ENCODE data around the gene LIMS2.
A peak's percentile ranks its signal among the peaks of the same experiment; 100 is the strongest.

The LIMS2 gene

GRCh38 chr2:127619203-127619590 is 56.1 kb downstream of the LIMS2 start:
- DNase-seq: no peak

DNA sequence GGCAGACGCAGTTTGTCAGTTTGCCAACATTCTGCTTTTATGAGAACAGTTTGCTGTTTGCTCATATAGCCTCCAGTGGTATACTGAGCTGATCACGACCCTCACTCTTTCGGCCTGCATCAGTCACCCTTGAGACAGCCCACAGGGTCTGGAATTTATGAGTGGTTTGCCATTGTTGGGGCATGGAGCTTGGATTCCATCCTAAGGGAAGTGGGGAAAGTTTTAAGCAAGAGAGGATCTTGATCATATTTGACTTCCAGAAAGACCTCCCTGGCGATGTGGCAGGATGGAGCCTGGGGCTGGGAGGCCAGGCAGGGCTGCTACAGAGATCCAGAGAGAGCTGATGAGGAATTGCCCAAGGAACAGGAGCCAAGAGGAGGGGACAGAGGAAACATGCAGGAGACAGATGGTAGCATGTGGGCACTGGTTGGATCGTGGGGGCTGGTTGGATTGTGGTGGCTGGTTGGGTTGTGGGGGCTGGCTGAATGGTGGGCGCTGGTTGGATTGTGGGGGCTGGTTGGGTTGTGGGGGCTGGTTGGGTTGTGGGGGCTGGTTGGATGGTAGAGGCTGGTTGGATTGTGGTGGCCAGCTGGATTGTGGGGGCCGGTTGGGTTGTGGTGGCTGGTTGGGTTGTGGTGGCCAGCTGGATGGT is 56.7 kb downstream of the LIMS2 start:
- DNase-seq: peak; percentile 81

GRCh38 chr2:127615511-127616166 is 59.7 kb downstream of the LIMS2 start:
- DNase-seq: peak; percentile 92

- DNase-seq: peak; percentile 96
Observed at GRCh38 chr2:127614731-127615130, 60.6 kb downstream of the LIMS2 start.

- no peak for DNase-seq
Observed at GRCh38 chr2:127614246-127614645, 61.1 kb downstream of the LIMS2 start.

GRCh38 chr2:127612111-127612822 is 63.1 kb downstream of the LIMS2 start:
- DNase-seq: no peak

DNA sequence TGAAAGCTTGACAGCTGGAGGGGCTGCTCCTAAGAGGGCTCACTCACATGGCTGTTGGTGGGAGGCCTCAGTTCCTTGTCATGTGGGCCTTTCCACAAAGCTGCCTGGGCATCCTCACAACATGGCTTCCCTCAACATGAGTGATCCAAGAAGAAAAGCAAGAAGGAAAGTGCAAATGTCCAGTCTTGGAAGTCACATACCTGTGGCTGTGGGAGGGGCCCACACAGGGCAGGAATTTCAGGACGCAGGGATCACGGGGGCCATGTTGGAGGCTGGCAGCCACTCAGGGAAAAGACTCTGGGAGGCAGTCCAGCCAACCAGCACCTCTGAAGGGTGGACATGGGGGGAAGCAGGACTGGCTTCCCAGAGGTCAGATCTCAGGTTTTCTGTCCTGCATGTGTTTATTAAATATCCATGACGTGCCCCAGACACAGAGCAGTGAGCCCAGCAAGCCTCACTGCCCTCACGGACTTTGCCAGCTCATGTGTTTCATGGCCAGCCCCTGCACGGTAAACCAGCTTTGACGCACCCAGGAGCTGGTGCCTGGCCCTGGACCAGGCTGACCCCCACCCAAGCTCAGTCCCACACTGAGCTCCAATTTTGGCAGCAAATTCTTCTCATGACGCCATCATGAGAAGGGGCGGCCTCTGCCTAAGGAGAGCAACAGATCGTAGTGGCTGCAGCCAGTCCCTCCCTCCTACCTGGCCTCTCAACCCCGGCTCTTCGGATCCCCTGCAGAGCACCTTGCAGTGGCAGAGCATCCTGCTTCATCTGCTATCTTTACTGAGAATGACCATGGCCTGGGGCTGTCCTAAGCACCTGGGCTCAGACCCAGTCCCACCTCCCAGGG is 64.0 kb downstream of the LIMS2 start:
- no peak for DNase-seq

DNA sequence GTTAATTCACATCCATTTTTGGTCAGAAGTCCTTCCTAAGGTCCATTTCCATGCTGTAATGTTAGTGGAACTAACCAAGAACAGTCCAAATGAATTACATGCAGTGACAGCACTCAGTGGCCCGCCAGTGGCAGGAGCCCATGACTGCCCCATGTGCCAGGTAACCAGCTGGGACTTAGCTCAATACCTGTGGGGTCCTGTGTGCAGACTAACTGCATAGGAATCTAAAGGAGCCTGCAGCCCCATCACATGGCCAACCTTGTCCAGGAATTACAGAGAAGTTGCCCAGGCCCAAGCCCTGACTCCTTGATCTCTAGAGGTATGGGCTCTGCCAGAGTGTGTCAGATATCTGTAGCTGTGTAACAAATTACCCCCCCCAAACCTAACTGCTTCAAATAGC is 64.8 kb downstream of the LIMS2 start:
- no peak for DNase-seq

DNA sequence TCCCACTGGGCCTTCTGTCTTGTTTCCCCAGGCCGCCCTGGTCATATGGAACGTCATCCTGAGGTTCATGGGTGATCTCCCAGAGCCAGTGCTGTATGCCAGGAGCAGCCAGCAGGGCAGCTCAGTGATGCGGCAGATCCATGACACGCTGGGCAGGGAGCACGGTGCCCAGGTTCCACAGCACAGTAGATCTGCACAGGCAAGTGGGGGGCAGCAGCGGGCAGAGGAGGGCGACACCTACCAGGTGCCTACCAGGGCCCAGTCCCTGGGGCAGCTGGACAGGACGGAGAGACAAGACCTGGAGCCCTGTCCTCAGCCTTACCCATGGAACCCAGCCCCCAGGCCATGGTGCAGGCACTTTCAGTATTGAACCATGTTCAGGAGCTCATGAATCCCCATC is 65.5 kb downstream of the LIMS2 start:
- no peak for DNase-seq

DNA sequence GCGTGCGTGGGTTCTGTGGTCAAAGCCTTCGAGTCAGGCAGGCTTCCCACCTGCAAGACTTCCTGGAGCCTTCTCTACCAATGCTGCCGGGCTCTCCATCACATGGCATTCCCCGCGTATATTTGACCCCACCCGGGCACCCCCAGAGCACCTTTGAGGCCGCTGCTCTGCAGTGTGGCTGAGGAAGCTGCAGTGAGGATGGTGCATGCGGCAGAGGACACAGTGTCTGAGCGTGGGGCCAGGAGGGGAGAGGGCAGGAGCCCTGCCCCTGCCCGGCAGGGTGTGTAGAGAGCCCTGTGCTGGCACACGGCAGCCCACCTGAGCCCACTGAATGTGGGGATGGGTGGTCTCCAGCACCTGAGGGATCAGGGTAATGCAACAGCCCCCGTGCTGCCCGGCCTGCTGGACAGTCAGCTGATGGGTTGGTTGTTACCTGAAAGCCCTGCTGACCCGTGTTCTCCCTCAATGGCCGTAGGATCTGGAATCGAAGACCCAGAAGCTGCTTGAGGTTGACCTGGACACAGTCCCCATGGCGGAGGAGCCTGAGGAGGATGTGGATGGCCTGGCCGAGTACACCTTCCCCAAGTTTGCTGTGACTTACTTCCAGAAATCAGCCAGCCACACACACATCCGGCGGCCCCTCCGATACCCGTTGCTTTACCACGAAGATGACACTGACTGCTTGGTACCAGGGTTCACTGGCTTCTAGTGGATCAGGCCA is 66.1 kb downstream of the LIMS2 start:
- no peak for DNase-seq

- no peak for DNase-seq
Observed at GRCh38 chr2:127608061-127609030, 67.0 kb downstream of the LIMS2 start.

DNA sequence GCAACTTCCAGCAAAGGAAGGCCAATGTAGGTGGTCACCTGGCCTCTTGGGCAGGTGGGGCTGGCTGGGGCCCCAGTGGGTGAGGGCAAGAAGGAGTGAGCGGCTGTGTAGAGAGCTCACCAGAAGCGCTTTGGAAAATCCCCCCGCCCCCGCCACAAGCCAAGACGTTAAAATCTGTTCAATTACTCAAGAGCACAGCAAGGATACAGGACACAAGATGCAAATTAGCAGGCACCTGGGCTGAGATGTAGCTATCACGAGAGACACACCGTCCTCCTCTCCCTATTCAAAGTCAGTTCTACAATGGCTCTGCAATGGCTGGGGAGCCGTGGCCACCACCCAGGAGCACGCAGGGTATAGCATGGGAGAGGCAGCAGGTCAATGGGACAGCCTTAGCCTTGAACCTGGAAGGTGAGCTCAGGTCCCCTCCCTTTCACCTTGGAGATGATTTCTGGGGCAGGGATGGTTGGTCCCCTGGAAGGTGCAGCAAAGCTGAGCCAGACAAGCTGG is 67.9 kb downstream of the LIMS2 start:
- no peak for DNase-seq

GRCh38 chr2:127606625-127607398 is 68.5 kb downstream of the LIMS2 start:
- DNase-seq: no peak

DNA sequence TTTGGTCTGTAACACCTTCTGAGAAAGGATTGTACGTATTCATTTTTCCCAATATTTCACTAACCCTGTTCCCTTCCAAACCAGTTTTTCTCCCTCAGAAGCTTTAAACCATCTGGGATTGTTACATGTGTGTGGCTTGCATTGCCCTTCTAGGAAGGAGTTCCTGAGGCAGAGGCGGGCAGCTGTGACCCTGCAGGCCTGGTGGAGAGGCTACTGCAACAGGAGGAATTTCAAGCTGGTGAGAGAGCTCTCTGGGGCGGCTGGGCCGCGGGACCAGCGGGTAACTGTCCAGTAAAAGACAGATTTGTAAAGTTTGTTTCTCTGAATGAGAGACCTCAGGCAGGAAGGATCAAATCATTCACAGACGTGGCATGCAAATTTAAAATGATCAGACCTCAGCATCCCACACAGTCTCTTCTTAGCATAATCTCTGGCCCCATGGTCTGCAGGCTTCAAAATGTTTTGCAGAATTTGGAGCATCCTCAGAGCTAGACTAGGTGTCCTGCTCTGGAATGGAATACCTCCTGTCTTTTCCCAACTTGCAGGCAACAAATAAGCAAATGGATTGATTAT is 69.6 kb downstream of the LIMS2 start:
- DNase-seq: no peak

GRCh38 chr2:127604986-127605385 is 70.3 kb downstream of the LIMS2 start:
- no peak for DNase-seq

DNA sequence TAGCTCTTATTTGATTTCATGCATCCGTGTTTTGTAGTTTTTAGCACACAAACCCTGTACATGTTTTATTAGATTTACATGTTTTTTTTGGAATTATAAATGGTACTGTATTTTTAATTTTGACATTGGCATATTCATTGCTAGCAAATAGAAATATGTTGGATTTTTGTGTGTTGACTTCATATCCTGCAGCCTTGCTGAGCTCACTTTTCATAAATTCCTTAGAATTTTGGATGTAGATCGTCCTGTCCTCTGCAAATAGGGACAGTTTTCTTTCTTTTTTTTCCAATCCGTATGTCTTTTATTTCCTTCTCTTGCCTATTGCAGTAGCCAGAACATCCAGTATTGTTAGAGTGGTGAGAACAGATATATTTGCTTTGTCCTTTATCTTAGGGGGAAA is 76.1 kb downstream of the LIMS2 start:
- DNase-seq: peak; percentile 75

GRCh38 chr2:127598711-127599110 is 76.6 kb downstream of the LIMS2 start:
- DNase-seq: peak; percentile 64

GRCh38 chr2:127597984-127598380 is 77.3 kb downstream of the LIMS2 start:
- peak; percentile 77 for DNase-seq

- no peak for DNase-seq
Observed at GRCh38 chr2:127597046-127597983, 78.0 kb downstream of the LIMS2 start.
